ENCODE data around the gene TSPAN3. TPM values are rescaled to one million over a fixed set of nuclear protein-coding genes. Genes with fewer than 3 reads are reported as not detected.

The TSPAN3 gene
- total and polyA plus RNA-seq, 3 donors from 2014 or later = 197 to 226 (median 223) TPM

DNA sequence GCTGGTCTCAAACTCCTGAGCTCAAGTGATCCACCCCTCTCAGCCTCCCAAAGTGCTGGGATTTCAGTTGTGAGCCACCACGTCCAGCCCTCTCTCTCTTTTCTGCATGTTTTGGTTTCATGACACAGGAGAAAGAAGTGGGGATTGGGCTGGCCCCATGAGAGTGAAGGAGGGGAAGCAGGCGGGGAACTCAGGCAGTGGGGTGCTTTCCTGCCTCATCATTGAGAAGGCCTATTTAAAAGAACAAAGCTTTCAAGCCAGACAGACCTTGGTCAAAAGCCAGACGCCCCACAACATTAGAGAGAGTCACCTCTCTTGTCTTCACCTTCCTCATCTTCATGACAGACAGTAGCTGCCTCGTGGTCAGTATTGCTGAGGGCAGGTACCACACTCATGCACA is 60.1 kb downstream of the TSPAN3 start:
- Histone ChIP-seq H3K4me1 (no peaks in the 10 kb centered on the region), H3K27me3 (no peaks in the 10 kb centered on the region), H3K36me3 (ENCODE audit: low read depth, missing control alignments) (no peaks in the 10 kb centered on the region), H3K27ac (no peak overlapping the region), H3K4me3 (no peak overlapping the region), H3K9me3 (no peaks in the 10 kb centered on the region)
- TF ChIP-seq POLR2A (IDR thresholded peaks at IDR 0.05) = no peak
- TF ChIP-seq CTCF (IDR thresholded peaks at IDR 0.05) = no peak
- DNase-seq = no peak
- WGBS, 2 donors = 84 to 90% methylated on average over 3 to 4 of the region's 4 CpGs
- intact Hi-C loops (cut with DNase I; ENCODE audit: low total_unique reads) = no loop called here

- DNase-seq = no peak
- Histone ChIP-seq H3K9me3 (no peaks in the 10 kb centered on the region), H3K4me3 (no peak overlapping the region), H3K36me3 (ENCODE audit: low read depth, missing control alignments) (no peaks in the 10 kb centered on the region), H3K27me3 (no peaks in the 10 kb centered on the region), H3K4me1 (no peaks in the 10 kb centered on the region), H3K27ac (no peak overlapping the region)
- WGBS, 2 donors = 92 to 97% methylated on average over 4 of the region's 4 CpGs
- TF ChIP-seq POLR2A (IDR thresholded peaks at IDR 0.05) (no peak), CTCF (IDR thresholded peaks at IDR 0.05) (no peak)
- intact Hi-C loops (cut with DNase I; ENCODE audit: low total_unique reads) = no loop called here
Measured at GRCh38 chr15:77010312-77010686, 60.6 kb downstream of the TSPAN3 start.

DNA sequence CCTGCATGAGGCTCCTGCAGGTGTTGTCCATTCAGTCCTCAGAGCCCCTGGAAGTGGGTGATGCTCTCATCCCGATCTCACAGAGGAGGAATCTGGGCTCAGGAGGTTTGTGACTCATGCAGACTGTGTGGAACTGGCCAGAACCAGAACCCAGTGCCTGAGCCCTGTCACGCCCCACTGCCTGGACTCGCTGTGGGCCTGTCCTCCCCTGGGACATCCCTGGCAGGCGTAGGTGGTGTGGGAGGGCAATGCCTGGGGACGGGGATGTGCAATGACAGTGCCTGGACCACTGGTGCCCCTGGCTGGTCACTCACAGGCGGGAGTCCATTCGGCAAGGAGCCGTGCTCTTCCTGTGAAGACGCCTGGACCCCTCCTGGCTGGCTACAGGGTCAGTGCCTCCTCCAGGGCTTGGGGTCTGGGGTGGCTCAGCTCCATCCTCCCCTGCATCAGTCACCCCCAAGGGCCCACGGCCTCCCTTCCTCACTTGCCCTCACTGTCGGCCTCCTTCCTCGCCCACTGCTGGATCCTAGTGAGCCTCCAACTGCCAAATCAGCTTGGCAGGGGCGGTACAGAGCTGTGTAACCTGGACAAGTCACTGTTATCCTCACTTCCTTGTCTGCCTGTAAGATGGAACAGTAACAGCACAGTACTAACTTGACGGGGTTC is 61.1 kb downstream of the TSPAN3 start:
- Histone ChIP-seq H3K27me3 (no peaks in the 10 kb centered on the region), H3K4me3 (no peak overlapping the region), H3K4me1 (no peaks in the 10 kb centered on the region), H3K36me3 (ENCODE audit: low read depth, missing control alignments) (no peaks in the 10 kb centered on the region), H3K9me3 (no peaks in the 10 kb centered on the region), H3K27ac (no peak overlapping the region)
- DNase-seq = no peak
- TF ChIP-seq CTCF (IDR thresholded peaks at IDR 0.05) (no peak), POLR2A (IDR thresholded peaks at IDR 0.05) (no peak)
- intact Hi-C loops (cut with DNase I; ENCODE audit: low total_unique reads) = no loop called here
- 85 to 93% methylated on average over 2 to 14 of the region's 14 CpGs for WGBS, 2 donors

GRCh38 chr15:77009176-77009575 is 61.7 kb downstream of the TSPAN3 start:
- no peaks in the 10 kb centered on the region for H3K27me3 ChIP-seq
- WGBS, 2 donors = 93 to 98% methylated on average over 5 to 6 of the region's 6 CpGs
- H3K27ac ChIP-seq = no peak overlapping the region
- DNase-seq = no peak
- intact Hi-C loops (cut with DNase I; ENCODE audit: low total_unique reads) = no loop called here
- H3K9me3 ChIP-seq = no peaks in the 10 kb centered on the region
- TF ChIP-seq POLR2A (IDR thresholded peaks at IDR 0.05) = no peak
- no peak overlapping the region for H3K4me3 ChIP-seq
- no peaks in the 10 kb centered on the region for H3K4me1 ChIP-seq
- no peaks in the 10 kb centered on the region for H3K36me3 ChIP-seq (ENCODE audit: low read depth, missing control alignments)

- TF ChIP-seq POLR2A (IDR thresholded peaks at IDR 0.05) = no peak
- TF ChIP-seq CTCF (IDR thresholded peaks at IDR 0.05) = no peak
- H3K4me1 ChIP-seq = no peaks in the 10 kb centered on the region
- 84 to 86% methylated on average over 4 of the region's 4 CpGs for WGBS, 2 donors
- no peak overlapping the region for H3K27ac ChIP-seq
- peak; percentile 30 for DNase-seq
- H3K27me3 ChIP-seq = no peaks in the 10 kb centered on the region
- intact Hi-C loops (cut with DNase I; ENCODE audit: low total_unique reads) = no loop called here
- H3K9me3 ChIP-seq = no peaks in the 10 kb centered on the region
- H3K4me3 ChIP-seq = no peak overlapping the region
- H3K36me3 ChIP-seq (ENCODE audit: low read depth, missing control alignments) = no peaks in the 10 kb centered on the region
Measured at GRCh38 chr15:77004189-77004588, 66.7 kb downstream of the TSPAN3 start.
